ENCODE measurements around the gene RNF208. TPM values are rescaled to one million over a fixed set of nuclear protein-coding genes. Genes with fewer than 3 reads are reported as not detected.

RNF208 gene
- total and polyA plus RNA-seq, 9 of the 15 experiments (the other 6 are each of a cell fraction or from before 2014, with no cell fraction given) = 0.15 to 6.9 (median 0.50) TPM; not detected in 2

GRCh38 chr9:137217276-137218211 lies 4.5 kb downstream of the RNF208 start (continued):
- no peak for TF ChIP-seq MEF2A (IDR thresholded peaks at IDR 0.05; ENCODE audit: control insufficient read depth, low read depth, low read length)
- peak; percentile 68 to 84; a peak in 2 of 4 replicates for TF ChIP-seq SIN3A (IDR thresholded peaks at IDR 0.05; ENCODE audit: borderline replicate concordance in 2 of 2, control insufficient read depth in 1 of 2, low read depth in 2 of 2, low read length in 2 of 2)
- peak; percentile 62 for TF ChIP-seq SUPT5H (IDR thresholded peaks at IDR 0.05)
- TF ChIP-seq KAT2B (IDR thresholded peaks at IDR 0.05; ENCODE audit: low read depth, low read length) = no peak
- TF ChIP-seq SIN3B (IDR thresholded peaks at IDR 0.05; ENCODE audit: low read depth) = peak; percentile 36; the same call in 1 of the 2 replicates
- peak; percentile 74 for TF ChIP-seq RBFOX2 (IDR thresholded peaks at IDR 0.05; ENCODE audit: low read depth, low read length)
- 0 out of 2 replicates have a peak, but pooled peaks have one; percentile 18 for TF ChIP-seq ESRRA (IDR thresholded peaks at IDR 0.05; ENCODE audit: borderline replicate concordance, low read depth)
- TF ChIP-seq MNT (conservative IDR thresholded peaks at IDR 0.05) = peak in 1 of 2 experiments; percentile 67; a peak in 1 of 4 replicates
- peak; percentile 35; the same call in 1 of the 2 replicates for TF ChIP-seq ARID4B (CRISPR knock-in tag; IDR thresholded peaks at IDR 0.05)
- no peak for TF ChIP-seq CBFB (CRISPR knock-in tag; IDR thresholded peaks at IDR 0.05)
- TF ChIP-seq CXXC5 (CRISPR knock-in tag; IDR thresholded peaks at IDR 0.05) = peak; percentile 70
- TF ChIP-seq ZNF282 (CRISPR knock-in tag; IDR thresholded peaks at IDR 0.05) = no peak
- TF ChIP-seq ETV5 (CRISPR knock-in tag; IDR thresholded peaks at IDR 0.05; ENCODE audit: low read depth) = peak; percentile 57; the same call in 1 of the 2 replicates
- TF ChIP-seq, protein P1, sequence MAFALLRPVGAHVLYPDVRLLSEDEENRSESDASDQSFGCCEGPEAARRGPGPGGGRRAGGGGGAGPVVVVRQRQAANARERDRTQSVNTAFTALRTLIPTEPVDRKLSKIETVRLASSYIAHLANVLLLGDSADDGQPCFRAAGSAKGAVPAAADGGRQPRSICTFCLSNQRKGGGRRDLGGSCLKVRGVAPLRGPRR (CRISPR knock-in tag; IDR thresholded peaks at IDR 0.05) = no peak
- TF ChIP-seq ID3 (CRISPR knock-in tag; IDR thresholded peaks at IDR 0.05) = no peak
- 0 out of 2 replicates have a peak, but pooled peaks have one; percentile 21 for TF ChIP-seq ID3 (tag; IDR thresholded peaks at IDR 0.05)
- no peak for TF ChIP-seq POLR2H (tag; IDR thresholded peaks at IDR 0.05; ENCODE audit: low read depth)
- TF ChIP-seq, protein P2, sequence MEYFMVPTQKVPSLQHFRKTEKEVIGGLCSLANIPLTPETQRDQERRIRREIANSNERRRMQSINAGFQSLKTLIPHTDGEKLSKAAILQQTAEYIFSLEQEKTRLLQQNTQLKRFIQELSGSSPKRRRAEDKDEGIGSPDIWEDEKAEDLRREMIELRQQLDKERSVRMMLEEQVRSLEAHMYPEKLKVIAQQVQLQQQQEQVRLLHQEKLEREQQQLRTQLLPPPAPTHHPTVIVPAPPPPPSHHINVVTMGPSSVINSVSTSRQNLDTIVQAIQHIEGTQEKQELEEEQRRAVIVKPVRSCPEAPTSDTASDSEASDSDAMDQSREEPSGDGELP (CRISPR knock-in tag; IDR thresholded peaks at IDR 0.05; ENCODE audit: borderline replicate concordance) = peak; percentile 63

Measured in K562 (cell line).